GM18519 (cell line): ENCODE results near the gene CYB5R3.
"Not testable (repeated sequence)": the region's sequence is repeated elsewhere in the genome, so short reads cannot be mapped to it uniquely, and the experiment has no call there.

Experiments
- ATAC-seq: cut with Tn5 transposase; IDR thresholded peaks from one replicate; pipeline ENCODE4 v1.9.1; 2021; ENCODE audit warnings: mild to moderate bottlenecking, moderate library complexity; ENCODE audit not compliant: unreplicated experiment, low FRiP score

Gene CYB5R3

GRCh38 chr22:42626951-42627625 lies 22.1 kb downstream of the CYB5R3 start:
- no peak for ATAC-seq

GRCh38 chr22:42626431-42626830 lies 22.8 kb downstream of the CYB5R3 start:
- ATAC-seq, result no peak

DNA sequence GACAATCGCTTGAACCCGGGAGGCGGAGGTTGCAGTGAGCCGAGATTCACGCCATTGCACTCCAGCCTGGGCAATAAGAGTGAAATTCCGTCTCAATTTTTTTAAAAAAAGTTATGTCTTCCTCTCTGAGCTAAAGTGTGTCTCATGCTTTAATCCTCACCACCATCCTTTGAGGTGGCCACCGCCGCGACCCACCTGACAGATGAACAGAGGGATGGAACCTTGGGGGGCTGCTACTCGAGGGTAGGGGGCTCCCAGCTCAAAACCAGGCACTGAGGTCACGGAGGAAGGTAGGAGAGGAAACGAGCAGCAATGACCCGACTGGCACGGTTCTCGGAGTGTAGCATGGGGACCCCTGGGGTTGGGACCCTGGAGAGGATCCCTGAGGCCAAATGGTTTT lies 23.8 kb downstream of the CYB5R3 start:
- no peak for ATAC-seq

DNA sequence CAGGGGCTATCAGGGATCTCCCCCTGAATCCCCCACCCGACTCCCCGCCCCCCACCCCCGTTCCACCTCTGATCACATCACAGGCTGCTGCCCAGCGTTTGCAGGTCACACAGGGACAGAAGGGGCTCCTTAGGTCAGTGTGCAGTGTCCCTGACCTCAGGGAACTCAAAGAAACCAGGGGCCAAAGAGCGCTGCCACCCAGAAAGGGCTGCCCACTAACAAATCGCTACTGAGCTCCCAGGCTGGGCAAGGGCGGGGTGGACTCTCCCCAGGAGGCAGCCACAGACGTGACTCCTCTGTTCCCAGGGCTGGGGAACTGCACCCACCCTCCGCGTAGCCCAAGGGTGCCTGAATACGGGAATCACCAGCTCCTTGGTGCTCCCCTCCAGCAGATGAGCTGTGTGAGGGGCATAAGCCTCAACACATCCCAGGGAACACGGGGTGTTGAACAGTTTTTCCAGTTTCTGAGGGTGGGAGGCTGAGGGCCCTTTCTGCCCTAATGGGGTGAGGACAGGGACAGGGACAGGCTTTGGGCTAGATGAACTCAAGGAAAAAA lies 24.6 kb downstream of the CYB5R3 start:
- no peak for ATAC-seq

DNA sequence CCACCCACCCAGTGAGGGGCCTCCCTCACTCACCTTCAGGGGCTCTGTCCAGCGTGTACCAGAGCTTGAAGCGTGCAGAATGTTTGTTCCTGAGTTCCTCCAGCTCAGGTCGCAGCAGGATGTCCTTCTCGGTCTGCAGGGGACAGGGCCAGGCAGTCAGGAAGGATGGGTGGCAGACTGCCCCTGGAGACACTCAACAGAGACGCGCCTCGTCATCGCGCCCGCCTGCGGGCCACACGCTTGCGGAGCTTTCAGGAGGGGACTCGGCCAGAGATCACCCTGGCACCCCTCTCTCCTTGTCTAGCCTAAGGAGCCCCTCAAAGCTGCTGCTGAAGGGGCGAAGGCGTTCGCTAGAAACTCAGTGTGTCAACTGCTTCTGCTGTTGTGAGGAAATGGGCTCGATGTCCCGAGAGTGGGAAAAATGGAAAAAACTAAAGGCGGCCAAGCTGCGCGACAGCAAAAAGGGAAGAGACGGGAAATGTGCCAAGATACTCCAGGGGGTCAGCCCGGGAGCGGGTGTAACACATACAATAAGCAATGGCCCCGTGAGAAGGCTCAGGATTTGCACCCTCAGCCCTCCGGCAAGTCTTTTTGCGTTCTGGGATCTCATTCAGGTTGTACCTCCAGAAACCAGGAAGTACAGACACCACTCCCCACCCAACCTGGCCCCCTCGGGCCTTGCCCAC lies 25.3 kb downstream of the CYB5R3 start:
- no peak for ATAC-seq

DNA sequence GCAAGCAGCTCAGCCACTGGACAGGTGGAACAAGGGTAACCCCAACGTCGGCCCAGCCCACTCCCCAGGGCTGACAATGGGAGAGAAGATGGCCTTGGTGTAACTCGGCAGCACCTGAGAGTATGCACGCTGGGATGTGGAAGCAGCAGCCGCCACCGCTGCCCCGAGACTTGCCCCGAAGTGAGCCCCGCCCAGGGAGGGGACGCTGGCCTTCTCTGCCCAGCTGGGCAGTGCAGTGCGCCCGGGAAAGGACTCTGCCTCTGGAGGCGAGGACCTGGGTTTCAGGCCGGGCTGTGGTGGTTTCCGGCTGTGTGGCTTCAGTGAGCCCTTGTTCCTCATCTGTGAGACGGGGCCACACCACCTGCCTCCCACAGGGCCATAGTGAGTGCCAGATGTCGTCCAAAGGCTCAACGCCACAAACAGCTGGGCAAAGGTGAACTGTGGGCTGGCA lies 25.9 kb downstream of the CYB5R3 start:
- ATAC-seq, result no peak

DNA sequence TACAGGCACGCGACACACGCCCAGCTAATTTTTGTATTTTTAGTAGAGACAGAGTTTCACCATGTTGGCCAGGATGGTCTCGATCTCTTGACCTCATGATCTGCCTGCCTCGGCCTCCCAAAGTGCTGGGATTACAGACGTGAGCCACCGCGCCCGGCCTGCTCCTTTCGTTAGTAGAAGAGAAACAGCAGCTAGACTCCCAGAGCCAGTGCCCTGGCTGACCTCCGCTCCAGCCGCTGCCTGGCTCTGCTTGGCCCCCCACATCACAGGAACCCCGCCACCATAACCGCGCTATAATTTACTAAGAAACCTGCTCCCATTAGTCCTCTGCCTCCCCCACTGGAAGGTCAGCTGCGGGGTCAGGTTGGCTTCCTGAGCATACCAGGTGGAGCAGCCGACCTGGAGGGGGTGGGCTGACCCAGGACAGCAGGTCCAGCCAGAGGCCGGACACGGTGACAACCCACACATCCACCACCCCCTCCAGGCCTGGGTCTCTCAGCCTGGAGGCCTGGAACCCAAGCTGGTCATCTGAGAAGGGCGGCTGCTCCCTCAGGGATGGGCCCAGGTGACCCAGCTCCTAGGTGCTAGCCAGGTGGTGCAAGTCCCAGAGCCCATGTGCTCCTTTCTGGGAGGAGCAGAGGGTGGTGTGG lies 27.0 kb downstream of the CYB5R3 start:
- no peak for ATAC-seq

GRCh38 chr22:42621505-42622002 lies 27.6 kb downstream of the CYB5R3 start:
- no peak for ATAC-seq

GRCh38 chr22:42620084-42620483 lies 29.1 kb downstream of the CYB5R3 start:
- ATAC-seq, result no peak

DNA sequence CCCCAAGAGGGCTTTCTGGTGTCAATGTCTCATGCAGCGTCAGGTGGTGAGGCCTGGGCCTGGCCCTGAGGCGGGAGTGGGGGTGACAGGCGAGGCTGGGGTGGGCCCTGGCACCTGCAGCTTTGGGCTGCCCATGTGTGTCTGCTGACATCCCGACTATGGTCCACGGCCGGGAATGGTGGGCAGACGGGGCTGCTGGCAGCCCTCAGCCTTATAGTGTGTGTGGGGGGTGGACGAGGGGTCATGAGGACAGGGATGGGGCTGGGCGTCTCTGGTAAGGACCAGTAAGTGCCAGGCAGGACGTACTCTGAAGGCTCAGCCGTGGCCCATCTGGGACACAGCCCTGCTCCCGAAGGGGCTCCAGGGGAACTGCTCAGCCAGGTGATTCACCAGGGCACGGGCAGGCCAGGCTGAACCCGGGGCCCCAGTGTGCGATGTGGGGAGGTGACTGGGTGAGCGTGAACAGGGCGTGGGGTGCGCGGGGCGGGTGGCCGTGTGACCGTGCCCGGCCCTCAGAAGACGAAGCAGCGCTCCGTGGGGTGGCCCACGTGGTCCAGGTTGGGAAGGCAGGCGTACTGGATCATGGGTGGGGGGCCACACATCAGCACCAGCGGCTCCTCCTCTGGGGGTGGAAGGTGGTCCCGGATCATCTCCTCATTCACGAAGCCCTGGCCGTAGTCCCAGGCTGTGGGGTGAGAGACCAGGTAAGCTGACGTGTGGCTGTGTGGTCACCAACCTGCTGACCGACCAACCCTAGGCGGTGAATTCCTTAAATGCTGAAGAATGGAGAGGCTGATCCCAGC lies 29.7 kb downstream of the CYB5R3 start:
- ATAC-seq, result no peak

GRCh38 chr22:42617155-42617983 lies 31.8 kb downstream of the CYB5R3 start:
- no peak for ATAC-seq

GRCh38 chr22:42615860-42616175 lies 33.4 kb downstream of the CYB5R3 start:
- not testable (repeated sequence) for ATAC-seq

GRCh38 chr22:42615092-42615859 lies 33.9 kb downstream of the CYB5R3 start:
- ATAC-seq, result peak; percentile 23

- peak; percentile 46 for ATAC-seq
Observed at GRCh38 chr22:42614312-42615091, 34.7 kb downstream of the CYB5R3 start, which contains the start of gene POLDIP3. POLDIP3 (minus strand) TSS chr22:42614883; CDS start chr22:42614857, 26 bp downstream.

GRCh38 chr22:42613872-42614301 lies 35.3 kb downstream of the CYB5R3 start:
- ATAC-seq, result no peak

DNA sequence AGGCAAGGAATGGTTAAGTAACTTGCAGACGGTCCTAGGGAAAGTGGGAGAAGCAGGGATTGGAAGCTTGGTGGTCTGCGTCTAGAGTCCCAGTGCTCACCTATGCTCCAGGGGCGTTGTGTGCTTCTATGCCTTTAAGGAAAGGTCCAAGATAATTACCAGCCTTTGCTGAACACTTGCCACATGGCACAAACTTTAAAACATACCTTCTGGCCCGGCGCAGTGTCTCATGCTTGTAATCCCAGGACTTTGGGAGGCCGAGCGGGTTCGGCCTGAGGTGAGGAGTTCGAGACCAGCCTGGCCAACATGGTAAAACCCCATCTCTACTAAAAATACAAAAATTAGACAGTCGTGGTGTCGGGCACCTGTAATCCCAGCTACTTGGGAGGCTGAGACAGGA lies 36.9 kb downstream of the CYB5R3 start:
- ATAC-seq, result no peak

DNA sequence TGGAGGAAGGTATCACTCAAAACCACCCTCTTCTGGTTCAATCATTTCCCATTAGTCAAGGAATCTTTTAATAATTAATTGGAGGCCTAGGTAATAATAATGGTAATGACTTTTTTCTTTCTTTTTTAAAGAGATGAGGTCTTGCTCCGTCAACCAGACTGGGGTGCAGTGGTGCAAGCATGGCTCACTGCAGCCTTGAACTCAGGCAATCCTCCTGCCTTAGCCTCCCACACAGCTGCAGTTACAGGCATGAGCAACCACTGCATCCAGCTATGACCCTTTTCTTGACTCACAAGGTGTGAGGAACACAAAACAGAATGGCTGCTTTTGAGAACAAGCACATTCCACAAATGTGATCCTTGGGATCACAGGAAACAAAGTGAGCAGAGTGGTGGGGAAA lies 38.1 kb downstream of the CYB5R3 start:
- no peak for ATAC-seq

- ATAC-seq, result no peak
Observed at GRCh38 chr22:42610186-42610585, 39.0 kb downstream of the CYB5R3 start.
